H9 (cell line): ENCODE results near the gene ADGRD1. TPM values are rescaled to one million over a fixed set of nuclear protein-coding genes. Genes with fewer than 3 reads are reported as not detected.

Experiments
- DNase-seq: peaks from one replicate; pipeline ENCODE4 v3.0.0-alpha.2; 2017
- H2AFZ ChIP-seq: one replicate; pipeline ENCODE4 v1.6.1; 2013; ENCODE audit warnings: mild to moderate bottlenecking, low read length, control low read depth, moderate library complexity
- H2AK5ac ChIP-seq: 2 replicates; pipeline ENCODE4 v1.6.1; 2013; ENCODE audit warnings: low read length, control low read depth, mixed read lengths; ENCODE audit not compliant: insufficient read length
- H2BK120ac ChIP-seq: one replicate; pipeline ENCODE4 v1.6.1; 2013; ENCODE audit warnings: low read depth, mild to moderate bottlenecking, low read length, control low read depth, inconsistent platforms; ENCODE audit not compliant: poor library complexity, severe bottlenecking
- H2BK12ac ChIP-seq: 2 replicates; pipeline ENCODE4 v1.6.1; 2013; ENCODE audit warnings: low read length, control low read depth, mixed read lengths, low read depth; ENCODE audit not compliant: insufficient read length
- H2BK15ac ChIP-seq: 2 replicates; pipeline ENCODE4 v1.6.1; 2013; ENCODE audit warnings: low read depth, low read length, control low read depth
- H2BK20ac ChIP-seq: one replicate; pipeline ENCODE4 v1.6.1; 2013; ENCODE audit warnings: low read depth, mild to moderate bottlenecking, low read length, control low read depth, inconsistent platforms; ENCODE audit not compliant: poor library complexity, severe bottlenecking
- H2BK5ac ChIP-seq: 2 replicates; pipeline ENCODE4 v1.6.1; 2013; ENCODE audit warnings: low read length, control low read depth, mixed read lengths; ENCODE audit not compliant: insufficient read length
- H3K14ac ChIP-seq: 2 replicates; pipeline ENCODE4 v1.6.1; 2013; ENCODE audit warnings: low read length, control low read depth; ENCODE audit not compliant: insufficient read depth
- H3K18ac ChIP-seq: 2 replicates; pipeline ENCODE4 v1.6.1; 2013; ENCODE audit warnings: low read depth, mild to moderate bottlenecking, mixed read lengths, low read length, control low read depth; ENCODE audit not compliant: insufficient read length
- H3K23ac ChIP-seq: 2 replicates; pipeline ENCODE4 v1.6.1; 2013; ENCODE audit warnings: low read length, control low read depth, mixed read lengths, low read depth; ENCODE audit not compliant: insufficient read length
- H3K23me2 ChIP-seq: 2 replicates; pipeline ENCODE4 v1.6.1; 2013; ENCODE audit warnings: low read depth, mild to moderate bottlenecking, mixed read lengths, low read length, control low read depth; ENCODE audit not compliant: insufficient read length, poor library complexity, severe bottlenecking
- H3K27ac ChIP-seq: 2 replicates; pipeline ENCODE4 v1.5.1; 2013; ENCODE audit warnings: low read length, control low read depth, mixed read lengths, low read depth; ENCODE audit not compliant: insufficient read length
- H3K27me3 ChIP-seq: 2 replicates; pipeline ENCODE4 v1.6.1; 2013; ENCODE audit warnings: low read length, control low read depth, inconsistent platforms; ENCODE audit not compliant: insufficient read depth
- H3K4ac ChIP-seq: 2 replicates; pipeline ENCODE4 v1.6.1; 2013; ENCODE audit warnings: low read depth, mild to moderate bottlenecking, control low read depth, inconsistent platforms, low read length, moderate library complexity
- H3K4me1 ChIP-seq: 2 replicates; pipeline ENCODE4 v1.6.1; 2013; ENCODE audit warnings: low read length, control low read depth, inconsistent platforms; ENCODE audit not compliant: insufficient read depth
- H3K4me2 ChIP-seq: 2 replicates; pipeline ENCODE4 v1.6.1; 2013; ENCODE audit warnings: low read length, control low read depth, mixed read lengths; ENCODE audit not compliant: insufficient read length, insufficient read depth
- H3K56ac ChIP-seq: 2 replicates; pipeline ENCODE4 v1.6.1; 2013; ENCODE audit warnings: low read depth, mild to moderate bottlenecking, mixed read lengths, low read length, control low read depth; ENCODE audit not compliant: insufficient read length
- H3K79me1 ChIP-seq: 2 replicates; pipeline ENCODE4 v1.6.1; 2013; ENCODE audit warnings: low read depth, mild to moderate bottlenecking, moderate library complexity, low read length, control low read depth, inconsistent platforms; ENCODE audit not compliant: insufficient read depth, poor library complexity, severe bottlenecking
- H3K79me2 ChIP-seq: 2 replicates; pipeline ENCODE4 v1.6.1; 2013; ENCODE audit warnings: low read length, control low read depth, inconsistent platforms; ENCODE audit not compliant: insufficient read depth
- H3K9ac ChIP-seq: 2 replicates; pipeline ENCODE4 v1.6.1; 2013; ENCODE audit warnings: low read length, control low read depth, mixed read lengths; ENCODE audit not compliant: insufficient read length; ENCODE audit errors: extremely low read depth
- H3K9me3 ChIP-seq: one replicate; pipeline ENCODE4 v1.6.1; 2013; ENCODE audit warnings: low read depth, low read length, inconsistent platforms; ENCODE audit not compliant: control insufficient read depth
- H3T11ph ChIP-seq: one replicate; pipeline ENCODE4 v1.6.1; 2013; ENCODE audit warnings: mild to moderate bottlenecking, low read length, control low read depth, inconsistent platforms
- H4K20me1 ChIP-seq: one replicate; pipeline ENCODE4 v1.6.1; 2013; ENCODE audit not compliant: control insufficient read depth, insufficient read length, insufficient read depth
- H4K5ac ChIP-seq: 2 replicates; pipeline ENCODE4 v1.6.1; 2013; ENCODE audit warnings: low read depth, mild to moderate bottlenecking, mixed read lengths, low read length, control low read depth; ENCODE audit not compliant: insufficient read length
- H4K8ac ChIP-seq: replicated peaks from 2 replicates; pipeline ENCODE4 v1.6.1; 2013; ENCODE audit warnings: low read length, control low read depth, mixed read lengths, low read depth; ENCODE audit not compliant: insufficient read length
- H4K91ac ChIP-seq: 2 replicates; pipeline ENCODE4 v1.6.1; 2013; ENCODE audit warnings: low read depth, mild to moderate bottlenecking, moderate library complexity, mixed read lengths, low read length, control low read depth; ENCODE audit not compliant: insufficient read length
- H3K27ac Mint-ChIP-seq, 3 experiments: 2 replicates in 2 of 3; 3 replicates in 1 of 3; pipeline ENCODE4 v1.8.0; 2020 to 2021; ENCODE audit warnings: mixed read lengths in 3 of 3, mild to moderate bottlenecking in 1 of 3, moderate library complexity in 1 of 3
- H3K27me3 Mint-ChIP-seq: 2 replicates; pipeline ENCODE4 v1.8.0; 2021; ENCODE audit warnings: low read depth, mild to moderate bottlenecking, moderate library complexity, mixed read lengths
- H3K36me3 Mint-ChIP-seq, 3 experiments: 2 replicates in 2 of 3; 3 replicates in 1 of 3; pipeline ENCODE4 v1.8.0; 2020 to 2021; ENCODE audit warnings: low read depth in 3 of 3, mixed read lengths in 3 of 3; ENCODE audit not compliant: insufficient read depth in 1 of 3
- H3K4me1 Mint-ChIP-seq, 2 experiments: 2 replicates each; pipeline ENCODE4 v1.8.0; 2020; ENCODE audit warnings: mixed read lengths in 2 of 2
- H3K4me3 Mint-ChIP-seq, 2 experiments: 2 replicates in 1 of 2; 3 replicates in 1 of 2; pipeline ENCODE4 v1.8.0; 2020 to 2021; ENCODE audit warnings: mild to moderate bottlenecking in 2 of 2, mixed read lengths in 2 of 2, moderate library complexity in 1 of 2
- H3K9me3 Mint-ChIP-seq, 2 experiments: 2 replicates in 1 of 2; 3 replicates in 1 of 2; pipeline ENCODE4 v1.8.0; 2020; ENCODE audit warnings: mild to moderate bottlenecking in 2 of 2, mixed read lengths in 2 of 2, moderate library complexity in 1 of 2
- WGBS: extraction: QIAGEN DNeasy Blood & Tissue Kit; methylation state at CpG from one replicate; pipeline ENCODE4 v1.1.7; 2013; ENCODE audit warnings: missing lambda C conversion rate, low lambda C conversion rate, mixed read lengths; ENCODE audit not compliant: insufficient read length; ENCODE audit errors: extremely low coverage; 5-methylcytosine and 5-hydroxymethylcytosine counted together
- total RNA-seq: library from RNA; stranded (reverse); gene quantifications from 2 replicates; pipeline ENCODE4 v1.2.1, GENCODE V29; 2021
- TF ChIP-seq, protein P1 (sequence below): fragments of 200-600 bp; sonication (generic); conservative IDR thresholded peaks from 3 replicates; pipeline ENCODE4 v1.8.0; 2021; ENCODE audit warnings: antibody characterized with exemption, mild to moderate bottlenecking

Gene ADGRD1
- total RNA-seq, 1 experiment from 2014 or later = 0.52 TPM

DNA sequence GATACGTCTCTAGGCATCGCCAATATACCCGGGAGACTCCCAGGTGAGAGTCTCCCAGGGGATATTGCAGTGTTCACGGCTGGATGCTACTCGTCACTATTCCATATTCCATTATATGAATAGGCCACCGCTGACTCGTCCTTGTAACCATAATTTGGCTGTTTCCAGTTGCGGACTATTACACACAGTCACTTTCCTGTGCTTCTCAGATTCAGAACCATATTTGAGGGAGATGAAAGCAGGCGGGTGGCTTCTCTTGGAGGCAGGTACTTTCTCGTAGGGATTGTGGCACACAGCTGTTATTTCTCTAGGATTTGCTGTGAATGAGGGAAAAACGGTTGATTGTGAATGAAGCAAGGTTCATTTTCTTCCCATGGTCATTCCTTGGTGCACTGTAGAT lies 73.0 kb downstream of the ADGRD1 start:
- no CpG with 5 or more reads among the region's 11 CpGs for WGBS
- Histone ChIP-seq H3K27me3 (no peaks in the 10 kb centered on the region; the same call in 1 of the 2 replicates), H2BK120ac (no peak overlapping the region), H3K23me2 (no peaks in the 10 kb centered on the region), H2BK20ac (no peak overlapping the region), H3T11ph (no peak overlapping the region), H4K5ac (no peak overlapping the region), H2AFZ (no peak overlapping the region), H2BK15ac (no peak overlapping the region), H3K56ac (no peak overlapping the region), H3K27ac (no peak overlapping the region), H3K4me1 (no peaks in the 10 kb centered on the region), H4K91ac (no peak overlapping the region), H3K18ac (no peak overlapping the region), H2AK5ac (no peak overlapping the region), H4K8ac (no peak overlapping the region), H2BK5ac (no peak overlapping the region), H3K23ac (no peak overlapping the region), H4K20me1 (no peaks in the 10 kb centered on the region), H3K79me2 (no peaks in the 10 kb centered on the region), H3K9me3 (no peaks in the 10 kb centered on the region), H3K4me2 (no peak overlapping the region), H3K79me1 (no peaks in the 10 kb centered on the region), H3K14ac (no peak overlapping the region), H2BK12ac (no peak overlapping the region), H3K9ac (no peak overlapping the region), H3K4ac (no peak overlapping the region)
- Mint-ChIP-seq H3K4me1 (0 out of 4 replicates have a peak, but pooled peaks cover 0 to 3% of the 10 kb centered on the region in 2 experiments), H3K9me3 (no peaks in the 10 kb centered on the region), H3K36me3 (no peaks in the 10 kb centered on the region), H3K27me3 (no peaks in the 10 kb centered on the region; the same call in 1 of the 2 replicates), H3K4me3 (no peak overlapping the region), H3K27ac (no peak overlapping the region)
- DNase-seq = no peak
- TF ChIP-seq, protein P1, sequence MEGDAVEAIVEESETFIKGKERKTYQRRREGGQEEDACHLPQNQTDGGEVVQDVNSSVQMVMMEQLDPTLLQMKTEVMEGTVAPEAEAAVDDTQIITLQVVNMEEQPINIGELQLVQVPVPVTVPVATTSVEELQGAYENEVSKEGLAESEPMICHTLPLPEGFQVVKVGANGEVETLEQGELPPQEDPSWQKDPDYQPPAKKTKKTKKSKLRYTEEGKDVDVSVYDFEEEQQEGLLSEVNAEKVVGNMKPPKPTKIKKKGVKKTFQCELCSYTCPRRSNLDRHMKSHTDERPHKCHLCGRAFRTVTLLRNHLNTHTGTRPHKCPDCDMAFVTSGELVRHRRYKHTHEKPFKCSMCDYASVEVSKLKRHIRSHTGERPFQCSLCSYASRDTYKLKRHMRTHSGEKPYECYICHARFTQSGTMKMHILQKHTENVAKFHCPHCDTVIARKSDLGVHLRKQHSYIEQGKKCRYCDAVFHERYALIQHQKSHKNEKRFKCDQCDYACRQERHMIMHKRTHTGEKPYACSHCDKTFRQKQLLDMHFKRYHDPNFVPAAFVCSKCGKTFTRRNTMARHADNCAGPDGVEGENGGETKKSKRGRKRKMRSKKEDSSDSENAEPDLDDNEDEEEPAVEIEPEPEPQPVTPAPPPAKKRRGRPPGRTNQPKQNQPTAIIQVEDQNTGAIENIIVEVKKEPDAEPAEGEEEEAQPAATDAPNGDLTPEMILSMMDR = no peak
